GM21576 (cell line): ENCODE measurements around the gene KLHL42.
"Not testable (repeated sequence)": the region's sequence is repeated elsewhere in the genome, so short reads cannot be mapped to it uniquely, and the experiment has no call there.

Experiments used
- ATAC-seq: cut with Tn5 transposase; IDR thresholded peaks from one replicate; pipeline ENCODE4 v1.9.1; 2021; ENCODE audit warnings: mild to moderate bottlenecking, moderate library complexity; ENCODE audit not compliant: unreplicated experiment

KLHL42 gene

DNA sequence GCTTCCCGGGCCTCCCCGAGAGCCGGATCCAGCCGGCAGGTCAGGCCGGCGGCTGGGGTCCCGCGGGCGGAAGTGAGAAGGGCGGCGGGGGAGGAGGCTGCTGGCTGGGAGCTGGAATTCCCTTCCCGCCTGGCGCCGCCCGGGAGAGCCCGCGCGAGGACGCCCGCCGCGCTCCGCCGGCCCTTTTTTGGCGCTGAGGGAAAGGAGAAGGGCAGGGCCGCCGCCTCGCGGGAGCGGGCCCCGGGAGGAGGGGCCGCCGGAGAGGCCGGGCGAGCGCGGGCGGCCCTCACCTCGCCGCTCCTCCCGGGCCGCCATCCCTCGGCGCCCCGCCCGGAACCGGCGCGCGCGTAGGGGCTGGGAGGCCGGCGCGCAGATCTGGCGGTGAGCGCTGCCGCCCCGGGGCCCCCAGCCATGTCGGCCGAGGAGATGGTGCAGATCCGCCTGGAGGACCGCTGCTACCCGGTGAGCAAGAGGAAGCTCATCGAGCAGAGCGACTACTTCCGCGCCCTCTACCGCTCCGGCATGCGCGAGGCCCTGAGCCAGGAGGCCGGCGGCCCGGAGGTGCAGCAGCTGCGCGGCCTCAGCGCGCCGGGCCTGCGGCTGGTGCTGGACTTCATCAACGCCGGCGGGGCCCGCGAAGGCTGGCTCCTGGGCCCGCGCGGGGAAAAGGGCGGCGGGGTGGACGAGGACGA, at the start of gene KLHL42, which contains the start of gene MANSC4:
KLHL42 (plus strand) TSS at position 314 of the 692 bp plus-strand sequence; CDS start at position 412, 98 bp downstream.
MANSC4 (minus strand) TSS at position 317 of the 692 bp plus-strand sequence. CDS start 8,960 bp downstream, outside the sequence.
- peak; percentile 78 for ATAC-seq

DNA sequence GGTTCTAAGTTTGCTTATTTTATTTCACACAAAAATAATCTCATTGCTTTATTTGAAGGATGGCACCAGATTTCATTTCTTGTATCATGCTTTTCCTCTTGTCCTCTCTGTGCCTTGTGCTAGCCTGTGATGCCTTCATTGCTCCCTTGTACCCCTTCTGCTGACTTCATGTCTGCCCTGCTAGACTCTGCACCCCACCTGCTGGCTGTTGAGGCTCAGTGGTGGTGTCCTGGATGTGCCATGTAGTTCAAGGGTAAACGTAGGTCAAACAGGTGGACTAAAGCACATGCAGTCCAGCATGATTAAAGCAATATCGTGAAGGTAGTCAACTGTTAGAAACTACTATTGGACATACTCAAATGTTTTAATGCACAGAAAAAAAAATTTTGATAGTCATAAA, 47.8 kb upstream of the KLHL42 start:
- ATAC-seq = no peak

GRCh38 chr12:27733052-27733656, 46.9 kb upstream of the KLHL42 start:
- ATAC-seq = peak; percentile 71

DNA sequence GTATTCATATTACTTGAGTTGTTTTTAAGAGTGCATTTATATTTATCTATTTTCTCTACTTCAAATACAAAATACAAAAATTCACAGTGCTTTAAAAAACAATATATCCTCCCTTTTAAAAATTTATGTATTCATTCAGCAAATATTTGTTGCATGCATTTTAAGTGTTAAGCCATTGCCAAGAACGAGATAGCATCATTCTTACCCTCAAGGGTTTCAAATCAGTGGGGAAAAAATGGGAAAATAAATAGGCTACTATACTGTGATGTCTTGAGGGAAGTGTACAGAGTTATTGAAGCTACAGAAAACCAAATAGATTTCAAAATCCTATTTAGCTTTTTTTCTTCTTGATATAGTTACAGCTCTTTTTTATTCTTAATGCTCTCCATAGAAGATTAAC, 46.2 kb upstream of the KLHL42 start:
- no peak for ATAC-seq

GRCh38 chr12:27734321-27734720, 45.7 kb upstream of the KLHL42 start:
- ATAC-seq = not testable (repeated sequence)

DNA sequence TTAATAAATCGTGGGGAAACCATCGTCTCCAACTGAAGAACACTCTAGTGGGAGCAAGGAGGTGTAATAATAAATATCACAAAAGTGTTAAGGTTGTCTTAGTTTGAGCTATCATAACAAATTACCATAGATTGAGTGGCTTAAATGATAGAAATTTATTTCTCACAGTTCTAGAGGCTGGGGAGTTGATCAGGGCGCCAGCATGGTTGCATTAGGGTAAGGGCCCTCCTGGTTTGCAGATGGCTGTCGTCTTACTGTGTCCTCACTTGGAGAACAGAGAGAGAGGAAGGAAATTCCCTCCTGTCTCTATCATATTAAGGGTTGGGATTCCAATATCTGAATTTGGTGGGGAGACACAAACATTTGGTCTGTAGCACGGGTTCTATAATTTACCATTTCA, 36.4 kb upstream of the KLHL42 start:
- ATAC-seq = no peak

- not testable (repeated sequence) for ATAC-seq
These were observed 34.3 kb upstream of the KLHL42 start for GRCh38 chr12:27745734-27746133.

DNA sequence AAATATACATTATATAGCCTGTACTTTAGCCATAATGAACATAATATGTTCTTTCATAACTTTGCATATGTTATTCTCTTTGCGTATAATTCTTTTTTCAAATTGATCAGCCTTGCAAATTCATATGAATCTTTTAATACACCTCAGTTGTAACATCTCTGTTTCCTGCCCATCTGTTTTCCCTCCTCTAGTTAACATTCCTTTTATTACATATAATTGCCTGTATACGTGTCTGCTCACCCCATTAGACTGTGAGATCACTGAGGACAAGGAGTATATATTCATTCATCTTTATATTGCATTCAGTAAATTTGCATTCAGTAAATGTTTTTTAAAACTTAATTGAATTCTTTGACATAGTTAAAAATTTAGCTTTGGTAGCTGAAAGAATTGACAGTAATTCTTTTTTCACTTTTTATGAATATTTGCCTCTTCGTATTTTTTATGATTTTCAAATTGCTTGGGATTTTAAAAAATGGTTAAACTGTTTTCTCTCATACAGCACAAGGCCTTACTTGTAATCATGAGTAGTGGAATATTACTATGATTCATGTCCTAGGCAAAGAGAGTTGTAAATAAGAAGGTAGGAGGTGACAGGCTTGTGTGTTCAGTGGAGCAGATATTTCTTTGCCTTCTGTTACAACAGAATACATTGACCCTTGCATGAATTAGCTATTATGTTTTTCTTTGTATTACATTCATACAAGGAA, 32.8 kb upstream of the KLHL42 start:
- ATAC-seq = no peak

- no peak for ATAC-seq
These were observed 28.5 kb upstream of the KLHL42 start for GRCh38 chr12:27751386-27752047.

- ATAC-seq = no peak
These were observed 25.2 kb upstream of the KLHL42 start for GRCh38 chr12:27754795-27755194.

GRCh38 chr12:27756670-27757195, 23.3 kb upstream of the KLHL42 start:
- no peak for ATAC-seq

DNA sequence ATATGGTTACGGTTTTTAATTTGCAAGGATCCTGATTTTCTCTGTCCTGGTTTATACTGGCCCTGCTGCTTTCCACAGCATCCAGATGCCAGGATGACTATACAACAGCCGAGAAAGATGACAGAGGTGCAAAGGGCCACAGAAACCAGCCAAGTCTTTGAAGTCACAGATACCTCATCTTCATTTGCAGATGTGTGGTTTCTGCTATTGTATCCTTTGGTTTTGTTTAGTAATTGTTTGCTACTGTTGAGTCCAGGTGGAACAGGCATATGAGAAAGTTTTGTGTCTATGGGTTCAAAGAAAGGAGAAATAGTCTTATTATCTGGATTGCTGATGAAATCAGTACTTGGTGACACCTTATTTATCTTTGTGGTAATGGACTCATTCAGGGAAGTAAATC, 17.3 kb upstream of the KLHL42 start:
- ATAC-seq = no peak

GRCh38 chr12:27766587-27766986, 13.4 kb upstream of the KLHL42 start:
- ATAC-seq = peak; percentile 60

DNA sequence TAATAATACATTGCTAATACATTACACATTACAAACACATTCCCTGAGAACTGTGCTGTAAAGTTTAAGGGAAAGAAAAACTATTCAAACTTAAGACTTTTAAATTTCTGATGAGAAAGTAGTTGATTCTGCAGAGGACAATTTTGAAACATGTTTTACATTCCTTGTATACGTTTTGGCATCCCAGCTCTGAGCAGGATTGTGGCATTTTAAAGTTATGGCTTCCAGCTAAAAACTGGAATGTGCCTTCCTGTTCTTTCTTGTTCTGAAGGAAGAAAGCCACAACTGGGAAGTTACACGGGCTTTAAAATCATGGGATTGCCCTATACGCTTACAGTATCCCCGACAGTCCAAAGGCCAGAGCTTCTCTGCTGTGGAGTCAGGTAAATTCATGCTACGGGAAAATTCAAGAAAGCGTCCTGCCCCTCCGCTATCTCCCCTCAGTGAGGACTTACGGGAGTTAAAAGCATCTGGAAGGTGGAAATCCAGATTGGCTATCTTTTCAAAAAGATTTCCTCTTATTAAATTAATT, 10.8 kb upstream of the KLHL42 start:
- no peak for ATAC-seq

GRCh38 chr12:27771481-27772327, 8.3 kb upstream of the KLHL42 start:
- no peak for ATAC-seq

DNA sequence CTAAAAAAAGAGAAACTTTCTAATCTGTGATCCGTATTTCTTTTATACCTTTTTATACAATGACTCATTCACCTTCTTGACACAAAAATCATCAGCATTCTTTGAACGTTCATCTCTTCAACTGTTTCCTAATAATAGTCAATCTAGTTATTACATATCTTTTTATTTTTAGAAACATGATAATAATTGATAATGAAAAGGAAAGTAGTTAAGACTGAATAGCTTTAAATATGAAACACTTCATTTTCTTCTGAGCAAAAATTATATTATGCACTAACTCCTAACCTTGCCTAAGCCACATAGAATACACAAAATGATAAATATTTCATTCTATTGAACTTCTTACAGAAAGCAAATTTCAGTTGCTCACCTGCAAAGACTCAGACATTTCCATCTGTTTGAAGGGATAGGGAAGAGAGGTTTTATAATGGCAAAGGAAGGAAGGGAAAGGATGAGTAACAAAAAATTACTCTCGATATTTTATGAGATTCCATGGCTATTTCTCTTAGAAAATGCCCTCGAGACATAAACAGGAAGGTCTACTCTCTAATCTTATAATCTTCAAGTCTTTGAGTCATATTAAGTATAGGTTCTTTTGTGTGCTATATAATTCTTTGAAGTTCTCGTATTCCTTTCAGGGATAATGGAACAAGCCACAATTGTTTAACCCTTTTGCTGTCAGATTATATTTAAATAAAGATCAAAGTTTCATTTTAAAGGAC, 7.5 kb upstream of the KLHL42 start:
- ATAC-seq = no peak

GRCh38 chr12:27777141-27777540, 2.9 kb upstream of the KLHL42 start:
- ATAC-seq = no peak

DNA sequence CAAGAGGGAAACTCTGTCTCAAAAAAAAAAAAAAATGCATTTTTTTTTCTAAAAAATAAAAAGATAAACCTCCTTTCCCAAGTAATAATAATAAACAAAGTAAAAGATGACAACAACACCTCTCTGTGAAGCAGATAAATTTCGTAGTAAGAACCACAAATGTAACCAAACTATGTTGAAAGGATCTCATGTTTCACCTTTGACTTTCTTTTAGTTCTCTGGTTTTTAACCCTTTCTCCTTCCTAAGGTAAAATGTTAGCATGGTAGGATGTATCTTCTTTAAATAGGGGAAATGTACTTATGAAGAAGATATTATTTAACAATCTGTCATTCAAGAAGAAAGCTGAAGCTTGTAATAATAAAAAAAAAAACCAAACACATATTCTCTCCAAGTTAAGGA, 1.8 kb upstream of the KLHL42 start:
- no peak for ATAC-seq

DNA sequence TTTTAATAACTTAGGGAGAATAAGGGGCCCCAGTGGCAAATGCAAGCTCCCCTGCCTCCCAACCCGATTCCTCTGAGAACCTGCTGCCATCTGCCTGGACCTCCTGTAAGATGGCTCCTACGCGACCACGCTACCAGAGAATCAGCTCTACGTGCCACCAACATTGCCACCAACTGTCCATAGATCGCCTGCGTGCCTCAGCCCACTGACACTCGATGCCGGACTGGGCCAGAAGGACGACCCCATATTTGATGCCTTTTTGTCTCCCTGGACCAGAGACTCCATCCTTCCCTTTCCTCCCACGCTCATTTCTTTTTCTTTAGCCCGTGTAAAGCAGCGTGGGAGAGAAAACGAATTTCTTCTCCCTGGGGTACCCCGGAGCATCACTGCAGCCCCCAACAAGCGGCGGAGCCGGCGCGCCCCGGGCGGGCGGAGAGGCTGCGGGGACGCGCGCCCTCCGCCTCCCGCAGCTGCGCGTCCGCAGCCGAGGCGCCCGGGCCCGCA, 565 bp upstream of the KLHL42 start:
- peak; percentile 50 for ATAC-seq
